ENCODE measurements around the gene TBC1D1.

TBC1D1 gene

GRCh38 chr4:38131371-38132091 lies 240.6 kb downstream of the TBC1D1 start:
- Histone ChIP-seq H3K4me1 (ENCODE audit: control insufficient read depth, insufficient read depth, low read length) (peaks cover 27% of the 10 kb centered on the region), H3K4me3 (ENCODE audit: low read length) (peak overlapping the region; percentile 58), H3K9ac (ENCODE audit: low read length) (peak overlapping the region; percentile 75), H3K27me3 (replicated peaks; ENCODE audit: control insufficient read depth, insufficient read depth, low read length) (no peaks in the 10 kb centered on the region), H3K9me3 (ENCODE audit: control insufficient read depth, low read length) (no peaks in the 10 kb centered on the region), H3K36me3 (ENCODE audit: control insufficient read depth, insufficient read depth, low read length, severe bottlenecking) (no peaks in the 10 kb centered on the region)
- no peak for DNase-seq (ENCODE audit: low read depth)

DNA sequence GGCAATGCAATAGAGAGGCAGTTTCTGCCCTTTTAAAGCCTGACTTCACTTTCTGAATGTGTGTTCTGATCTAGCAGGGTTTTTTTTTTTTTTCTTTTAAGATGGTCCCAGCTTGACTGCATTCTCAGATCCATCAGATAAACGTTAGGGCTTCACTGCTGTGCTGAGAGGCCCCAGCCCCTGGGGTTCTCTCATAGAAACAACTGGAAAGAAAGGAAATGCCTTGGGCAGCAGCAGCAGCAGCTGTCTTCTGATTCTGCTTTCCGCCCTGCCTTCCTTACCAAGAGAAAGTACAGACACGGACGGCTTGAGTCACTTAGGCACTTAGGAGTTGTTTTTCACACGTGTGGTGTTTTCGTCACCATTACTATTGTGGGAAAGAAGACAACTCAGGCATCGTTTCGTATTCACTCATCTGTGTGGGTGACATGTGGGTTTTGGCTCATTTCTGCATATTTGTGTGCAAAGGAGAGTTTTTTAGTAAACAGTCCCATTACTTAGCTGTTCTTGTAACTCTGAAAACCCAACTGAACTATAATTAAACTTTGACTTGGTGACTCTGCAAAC lies 241.3 kb downstream of the TBC1D1 start:
- Histone ChIP-seq H3K4me1 (ENCODE audit: control insufficient read depth, insufficient read depth, low read length) (peaks cover 27% of the 10 kb centered on the region), H3K9ac (ENCODE audit: low read length) (peak overlapping the region; percentile 75), H3K27me3 (replicated peaks; ENCODE audit: control insufficient read depth, insufficient read depth, low read length) (no peaks in the 10 kb centered on the region), H3K9me3 (ENCODE audit: control insufficient read depth, low read length) (no peaks in the 10 kb centered on the region), H3K36me3 (ENCODE audit: control insufficient read depth, insufficient read depth, low read length, severe bottlenecking) (no peaks in the 10 kb centered on the region), H3K4me3 (ENCODE audit: low read length) (peak overlapping the region; percentile 58)
- DNase-seq (ENCODE audit: low read depth) = peak; percentile 91

GRCh38 chr4:38132843-38133662 lies 242.2 kb downstream of the TBC1D1 start:
- DNase-seq (ENCODE audit: low read depth) = no peak
- Histone ChIP-seq H3K4me3 (ENCODE audit: low read length) (no peak overlapping the region), H3K27me3 (replicated peaks; ENCODE audit: control insufficient read depth, insufficient read depth, low read length) (no peaks in the 10 kb centered on the region), H3K9me3 (ENCODE audit: control insufficient read depth, low read length) (no peaks in the 10 kb centered on the region), H3K9ac (ENCODE audit: low read length) (no peak overlapping the region), H3K36me3 (ENCODE audit: control insufficient read depth, insufficient read depth, low read length, severe bottlenecking) (no peaks in the 10 kb centered on the region), H3K4me1 (ENCODE audit: control insufficient read depth, insufficient read depth, low read length) (peaks cover 27% of the 10 kb centered on the region)

DNA sequence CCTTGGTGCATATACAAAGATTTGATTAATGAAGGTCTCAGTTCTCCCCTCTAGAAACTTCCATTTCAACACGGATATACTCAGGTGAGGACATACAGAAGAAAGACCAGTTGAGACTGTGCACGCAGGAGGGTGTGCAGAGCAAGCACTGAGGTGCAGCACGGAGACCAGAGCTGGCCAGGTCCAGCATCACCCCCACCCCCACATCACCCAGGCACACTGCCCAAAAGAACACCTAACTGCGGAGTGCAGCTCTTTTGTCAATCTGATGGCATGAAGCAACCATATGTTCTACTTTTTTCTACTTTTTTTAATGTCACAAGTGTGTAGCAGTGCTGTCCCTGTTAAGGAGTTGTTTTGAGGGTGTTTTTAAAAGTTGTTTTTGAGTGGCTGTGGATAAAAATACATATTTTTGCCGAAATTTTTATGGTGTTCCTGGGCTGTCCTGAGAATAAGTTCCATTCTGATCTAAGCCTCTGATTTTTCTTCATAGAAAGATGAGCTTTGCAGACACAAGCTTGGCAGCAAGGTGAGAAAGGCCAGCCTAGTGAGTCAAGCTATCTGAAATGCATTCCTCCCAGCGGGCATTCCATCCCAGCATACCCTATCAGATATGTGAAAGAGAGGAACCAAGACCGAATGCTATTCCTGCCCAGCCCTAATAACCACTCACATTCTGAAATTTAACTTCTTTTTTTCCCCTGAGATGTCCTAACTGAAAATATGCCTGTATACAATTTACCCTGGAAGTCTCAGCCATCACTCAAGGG lies 243.0 kb downstream of the TBC1D1 start:
- Histone ChIP-seq H3K27me3 (replicated peaks; ENCODE audit: control insufficient read depth, insufficient read depth, low read length) (no peaks in the 10 kb centered on the region), H3K9ac (ENCODE audit: low read length) (no peak overlapping the region), H3K36me3 (ENCODE audit: control insufficient read depth, insufficient read depth, low read length, severe bottlenecking) (no peaks in the 10 kb centered on the region), H3K4me1 (ENCODE audit: control insufficient read depth, insufficient read depth, low read length) (peaks cover 27% of the 10 kb centered on the region), H3K4me3 (ENCODE audit: low read length) (no peak overlapping the region), H3K9me3 (ENCODE audit: control insufficient read depth, low read length) (no peaks in the 10 kb centered on the region)
- DNase-seq (ENCODE audit: low read depth) = no peak

- Histone ChIP-seq H3K36me3 (ENCODE audit: control insufficient read depth, insufficient read depth, low read length, severe bottlenecking) (no peaks in the 10 kb centered on the region), H3K27me3 (replicated peaks; ENCODE audit: control insufficient read depth, insufficient read depth, low read length) (no peaks in the 10 kb centered on the region), H3K4me1 (ENCODE audit: control insufficient read depth, insufficient read depth, low read length) (peaks cover 17% of the 10 kb centered on the region), H3K4me3 (ENCODE audit: low read length) (no peak overlapping the region), H3K9me3 (ENCODE audit: control insufficient read depth, low read length) (no peaks in the 10 kb centered on the region), H3K9ac (ENCODE audit: low read length) (no peak overlapping the region)
- no peak for DNase-seq (ENCODE audit: low read depth)
Measured at GRCh38 chr4:38135201-38135600, 244.3 kb downstream of the TBC1D1 start.

DNA sequence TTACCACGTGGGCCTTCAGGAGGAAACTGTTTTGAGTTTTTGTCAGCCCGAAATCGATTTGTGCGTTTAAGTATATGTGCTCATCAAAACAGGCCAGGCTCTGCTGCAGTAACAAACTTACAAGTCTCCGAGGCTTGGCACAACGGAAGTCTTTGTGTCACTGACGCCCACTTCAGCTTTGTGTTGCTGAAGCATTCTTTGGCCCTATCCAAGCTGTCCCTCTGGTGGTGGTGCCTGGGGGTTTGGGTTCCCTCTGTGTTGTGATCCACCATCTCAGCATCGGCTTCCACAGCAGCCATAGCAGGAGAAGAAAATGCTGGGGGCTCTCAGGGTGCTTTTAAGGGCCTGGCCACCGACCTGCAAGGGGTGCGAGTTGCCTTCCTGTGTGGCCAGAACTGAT lies 245.7 kb downstream of the TBC1D1 start:
- Histone ChIP-seq H3K9me3 (ENCODE audit: control insufficient read depth, low read length) (no peaks in the 10 kb centered on the region), H3K27me3 (replicated peaks; ENCODE audit: control insufficient read depth, insufficient read depth, low read length) (no peaks in the 10 kb centered on the region), H3K9ac (ENCODE audit: low read length) (no peak overlapping the region), H3K4me3 (ENCODE audit: low read length) (no peak overlapping the region), H3K36me3 (ENCODE audit: control insufficient read depth, insufficient read depth, low read length, severe bottlenecking) (no peaks in the 10 kb centered on the region), H3K4me1 (ENCODE audit: control insufficient read depth, insufficient read depth, low read length) (peaks cover 15% of the 10 kb centered on the region)
- no peak for DNase-seq (ENCODE audit: low read depth)

GRCh38 chr4:38137080-38137479 lies 246.2 kb downstream of the TBC1D1 start:
- H3K27me3 ChIP-seq (replicated peaks; ENCODE audit: control insufficient read depth, insufficient read depth, low read length) = no peaks in the 10 kb centered on the region
- no peaks in the 10 kb centered on the region for H3K36me3 ChIP-seq (ENCODE audit: control insufficient read depth, insufficient read depth, low read length, severe bottlenecking)
- H3K4me3 ChIP-seq (ENCODE audit: low read length) = no peak overlapping the region
- H3K9ac ChIP-seq (ENCODE audit: low read length) = no peak overlapping the region
- H3K4me1 ChIP-seq (ENCODE audit: control insufficient read depth, insufficient read depth, low read length) = peaks cover 15% of the 10 kb centered on the region
- no peaks in the 10 kb centered on the region for H3K9me3 ChIP-seq (ENCODE audit: control insufficient read depth, low read length)
- DNase-seq (ENCODE audit: low read depth) = no peak

DNA sequence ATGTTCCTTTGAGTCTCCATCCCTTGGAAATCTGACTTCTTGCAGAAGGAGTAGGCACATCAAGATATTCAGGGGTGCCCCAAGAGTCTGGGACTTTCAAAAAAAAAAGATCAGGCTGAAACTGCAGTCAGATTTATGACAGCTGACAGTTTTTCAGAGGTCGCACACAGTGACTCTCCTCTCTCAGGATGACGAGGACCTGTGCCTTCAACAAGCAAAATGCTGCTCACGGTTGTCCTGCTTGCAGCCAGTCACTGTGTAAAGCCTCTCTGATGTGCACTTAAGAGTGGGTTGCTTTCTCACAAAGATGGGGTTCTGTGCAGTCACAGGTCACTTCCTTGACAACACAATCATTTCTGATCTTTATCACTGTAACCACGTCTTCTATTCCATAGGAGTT lies 247.5 kb downstream of the TBC1D1 start:
- no peak for DNase-seq (ENCODE audit: low read depth)
- Histone ChIP-seq H3K27me3 (replicated peaks; ENCODE audit: control insufficient read depth, insufficient read depth, low read length) (no peaks in the 10 kb centered on the region), H3K9ac (ENCODE audit: low read length) (no peak overlapping the region), H3K4me1 (ENCODE audit: control insufficient read depth, insufficient read depth, low read length) (peaks cover 20% of the 10 kb centered on the region), H3K9me3 (ENCODE audit: control insufficient read depth, low read length) (no peaks in the 10 kb centered on the region), H3K36me3 (ENCODE audit: control insufficient read depth, insufficient read depth, low read length, severe bottlenecking) (no peaks in the 10 kb centered on the region), H3K4me3 (ENCODE audit: low read length) (no peak overlapping the region)

- Histone ChIP-seq H3K9me3 (ENCODE audit: control insufficient read depth, low read length) (no peaks in the 10 kb centered on the region), H3K9ac (ENCODE audit: low read length) (no peak overlapping the region), H3K4me3 (ENCODE audit: low read length) (no peak overlapping the region), H3K36me3 (ENCODE audit: control insufficient read depth, insufficient read depth, low read length, severe bottlenecking) (no peaks in the 10 kb centered on the region), H3K27me3 (replicated peaks; ENCODE audit: control insufficient read depth, insufficient read depth, low read length) (no peaks in the 10 kb centered on the region), H3K4me1 (ENCODE audit: control insufficient read depth, insufficient read depth, low read length) (peaks cover 28% of the 10 kb centered on the region)
- no peak for DNase-seq (ENCODE audit: low read depth)
Measured at GRCh38 chr4:38139187-38139586, 248.3 kb downstream of the TBC1D1 start.

DNA sequence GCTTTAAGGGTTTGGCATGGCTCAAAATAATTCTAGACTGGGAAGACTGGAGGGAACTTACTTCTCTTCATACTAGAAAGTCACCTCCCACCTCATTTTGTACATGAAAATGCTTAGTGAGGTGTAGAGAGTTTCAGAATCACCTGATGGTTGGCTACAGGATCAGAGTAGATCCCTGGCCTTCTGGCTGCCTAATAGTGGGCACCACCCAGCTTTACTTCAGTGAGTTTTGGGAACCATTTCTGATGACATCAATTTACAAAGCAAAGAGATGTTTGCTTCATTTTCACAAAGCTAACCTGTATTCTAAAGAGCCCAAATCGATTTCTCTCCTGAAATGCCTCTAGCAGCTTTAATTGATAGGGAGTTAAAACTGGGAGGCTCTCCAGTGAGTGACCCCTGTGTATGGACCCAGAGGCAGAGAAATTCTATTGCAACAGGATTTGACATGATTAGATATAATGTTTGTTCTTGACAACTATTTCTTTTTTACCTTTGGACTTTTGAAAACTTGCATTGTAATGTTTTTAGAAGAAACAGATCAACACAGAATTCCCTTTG lies 249.8 kb downstream of the TBC1D1 start:
- Histone ChIP-seq H3K27me3 (replicated peaks; ENCODE audit: control insufficient read depth, insufficient read depth, low read length) (no peaks in the 10 kb centered on the region), H3K9ac (ENCODE audit: low read length) (no peak overlapping the region), H3K9me3 (ENCODE audit: control insufficient read depth, low read length) (no peaks in the 10 kb centered on the region), H3K4me3 (ENCODE audit: low read length) (no peak overlapping the region), H3K4me1 (ENCODE audit: control insufficient read depth, insufficient read depth, low read length) (peaks cover 43% of the 10 kb centered on the region), H3K36me3 (ENCODE audit: control insufficient read depth, insufficient read depth, low read length, severe bottlenecking) (no peaks in the 10 kb centered on the region)
- DNase-seq (ENCODE audit: low read depth) = no peak
